ENCODE measurements around the gene CFAP299. TPM values are rescaled to one million over a fixed set of nuclear protein-coding genes. Genes with fewer than 3 reads are reported as not detected.

Gene CFAP299
- total RNA-seq, 2 experiments from 2014 or later: 0.63 to 3.7 TPM

DNA sequence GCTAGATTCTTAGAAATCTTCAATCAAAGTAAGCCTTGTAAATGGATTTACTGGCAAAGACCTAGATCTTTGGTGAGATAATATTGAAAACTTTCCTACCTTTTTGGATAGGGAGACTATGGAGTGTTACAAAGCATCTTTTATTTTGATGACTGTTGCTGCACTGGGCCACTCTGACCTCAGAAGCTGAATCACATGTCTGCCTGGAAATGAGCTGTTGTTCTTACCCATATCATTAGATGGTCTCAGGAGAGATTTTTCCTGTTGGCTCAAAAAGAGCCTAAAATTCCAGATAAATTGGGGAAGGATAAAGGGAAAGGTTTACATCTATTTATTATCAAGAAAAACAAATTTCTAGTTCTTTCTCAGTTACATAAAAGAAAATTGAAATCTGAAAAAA, 567.5 kb downstream of the CFAP299 start:
- H2AFZ ChIP-seq (ENCODE audit: low read length): no peak overlapping the region
- CTCF ChIA-PET (ENCODE audit: unreplicated experiment): no interaction called here

DNA sequence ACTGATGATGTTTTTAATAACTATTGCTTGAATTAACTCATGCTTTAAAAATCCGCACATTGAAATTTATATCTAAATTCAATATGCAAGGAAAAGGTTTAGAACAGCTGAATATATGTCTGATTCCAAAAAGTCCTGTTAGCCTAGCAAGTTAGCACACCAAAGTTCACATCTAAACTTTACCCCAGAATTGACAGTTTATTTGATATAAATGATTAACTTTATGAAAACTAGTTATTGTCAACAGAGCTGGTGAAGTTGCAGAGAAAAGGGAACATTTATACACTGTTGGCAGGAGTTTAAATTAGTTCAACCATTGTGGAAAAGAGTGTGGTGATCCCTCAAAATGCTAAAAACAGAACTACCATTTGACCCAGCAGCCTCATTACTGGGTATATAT, 574.4 kb downstream of the CFAP299 start:
- CTCF ChIA-PET (ENCODE audit: unreplicated experiment): no interaction called here
- Histone ChIP-seq H3K79me2 (ENCODE audit: insufficient read depth, low read depth, low read length) (no peaks in the 10 kb centered on the region), H3K27ac (ENCODE audit: low read depth, low read length, poor library complexity, severe bottlenecking) (no peak overlapping the region), H3K4me1 (ENCODE audit: insufficient read depth, low read length, poor library complexity, severe bottlenecking) (peaks cover 7% of the 10 kb centered on the region), H3K36me3 (ENCODE audit: insufficient read depth, low read length) (peaks cover 42% of the 10 kb centered on the region; the same call in 1 of the 2 replicates), H3K9me2 (ENCODE audit: insufficient read depth, low read length) (no peaks in the 10 kb centered on the region), H2AFZ (ENCODE audit: low read length) (no peak overlapping the region), H3K9me3 (ENCODE audit: low read length) (peaks cover 55% of the 10 kb centered on the region), H3K4me3 (ENCODE audit: low read depth, low read length, poor library complexity, severe bottlenecking) (no peak overlapping the region), H4K20me1 (ENCODE audit: insufficient read depth, low read length) (no peaks in the 10 kb centered on the region), H3K4me2 (ENCODE audit: low read length) (no peak overlapping the region)
- no TSS peak for BruUV-seq (replicated peaks)
- intact Hi-C loops (cut with micrococcal nuclease; ENCODE audit: unreplicated experiment): no loop called here
- TF ChIP-seq EZH2phosphoT487 (IDR thresholded peaks at IDR 0.05; ENCODE audit: borderline replicate concordance, low read depth, low read length): no peak
- TF ChIP-seq, protein P1, sequence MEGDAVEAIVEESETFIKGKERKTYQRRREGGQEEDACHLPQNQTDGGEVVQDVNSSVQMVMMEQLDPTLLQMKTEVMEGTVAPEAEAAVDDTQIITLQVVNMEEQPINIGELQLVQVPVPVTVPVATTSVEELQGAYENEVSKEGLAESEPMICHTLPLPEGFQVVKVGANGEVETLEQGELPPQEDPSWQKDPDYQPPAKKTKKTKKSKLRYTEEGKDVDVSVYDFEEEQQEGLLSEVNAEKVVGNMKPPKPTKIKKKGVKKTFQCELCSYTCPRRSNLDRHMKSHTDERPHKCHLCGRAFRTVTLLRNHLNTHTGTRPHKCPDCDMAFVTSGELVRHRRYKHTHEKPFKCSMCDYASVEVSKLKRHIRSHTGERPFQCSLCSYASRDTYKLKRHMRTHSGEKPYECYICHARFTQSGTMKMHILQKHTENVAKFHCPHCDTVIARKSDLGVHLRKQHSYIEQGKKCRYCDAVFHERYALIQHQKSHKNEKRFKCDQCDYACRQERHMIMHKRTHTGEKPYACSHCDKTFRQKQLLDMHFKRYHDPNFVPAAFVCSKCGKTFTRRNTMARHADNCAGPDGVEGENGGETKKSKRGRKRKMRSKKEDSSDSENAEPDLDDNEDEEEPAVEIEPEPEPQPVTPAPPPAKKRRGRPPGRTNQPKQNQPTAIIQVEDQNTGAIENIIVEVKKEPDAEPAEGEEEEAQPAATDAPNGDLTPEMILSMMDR (conservative IDR thresholded peaks at IDR 0.05; ENCODE audit: low read length): no peak
- DNase-seq (ENCODE audit: low spot score): no peak
- POLR2A ChIA-PET: interaction anchor here (0.7 to 1.7 kb wide), 5 partner anchors 10 to 720 kb away, joined by 3 to 6 read pairs (median 4); no protein-coding TSS in a partner anchor

More for the DNA sequence above, 567.5 kb downstream of the CFAP299 start:
- no peaks in the 10 kb centered on the region for H4K20me1 ChIP-seq (ENCODE audit: insufficient read depth, low read length)
- H3K79me2 ChIP-seq (ENCODE audit: insufficient read depth, low read depth, low read length): no peaks in the 10 kb centered on the region
- BruUV-seq (replicated peaks): no TSS peak
- intact Hi-C loops (cut with micrococcal nuclease; ENCODE audit: unreplicated experiment): no loop called here
- POLR2A ChIA-PET: interaction anchor here (1.0 kb wide), 1 partner anchor 11 kb away, joined by 4 read pairs; no protein-coding TSS in a partner anchor
- H3K27ac ChIP-seq (ENCODE audit: low read depth, low read length, poor library complexity, severe bottlenecking): no peak overlapping the region
- peaks cover 12% of the 10 kb centered on the region for H3K4me1 ChIP-seq (ENCODE audit: insufficient read depth, low read length, poor library complexity, severe bottlenecking)
- peaks cover 50% of the 10 kb centered on the region for H3K36me3 ChIP-seq (ENCODE audit: insufficient read depth, low read length)
- DNase-seq (ENCODE audit: low spot score): no peak
- no peak overlapping the region for H3K4me3 ChIP-seq (ENCODE audit: low read depth, low read length, poor library complexity, severe bottlenecking)
- peaks cover 66% of the 10 kb centered on the region for H3K9me3 ChIP-seq (ENCODE audit: low read length)
- no peaks in the 10 kb centered on the region for H3K9me2 ChIP-seq (ENCODE audit: insufficient read depth, low read length)
- no peak overlapping the region for H3K4me2 ChIP-seq (ENCODE audit: low read length)
- no peak for TF ChIP-seq EZH2phosphoT487 (IDR thresholded peaks at IDR 0.05; ENCODE audit: borderline replicate concordance, low read depth, low read length)
- TF ChIP-seq, protein P1 (conservative IDR thresholded peaks at IDR 0.05; ENCODE audit: low read length): no peak

DNA sequence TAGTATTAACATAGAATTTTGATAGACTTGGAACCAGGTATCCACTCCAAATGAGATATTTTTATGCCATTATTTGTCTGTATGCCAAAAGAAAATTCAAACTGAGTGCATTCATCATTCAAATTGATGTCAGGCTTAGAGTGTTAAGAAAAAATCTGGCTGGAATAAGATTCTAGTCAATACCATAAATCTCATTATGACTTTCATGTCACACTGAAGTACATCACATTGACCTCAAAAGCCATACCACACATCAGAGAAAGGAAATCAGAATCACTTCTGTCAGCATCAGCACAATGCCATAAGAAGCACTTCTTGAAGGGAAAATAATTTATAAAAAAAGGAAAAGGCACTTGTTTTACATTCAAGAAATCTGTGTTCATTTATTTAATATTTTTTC, 575.9 kb downstream of the CFAP299 start:
- H3K79me2 ChIP-seq (ENCODE audit: insufficient read depth, low read depth, low read length): no peaks in the 10 kb centered on the region
- no peak overlapping the region for H3K27ac ChIP-seq (ENCODE audit: low read depth, low read length, poor library complexity, severe bottlenecking)
- peaks cover 7% of the 10 kb centered on the region for H3K4me1 ChIP-seq (ENCODE audit: insufficient read depth, low read length, poor library complexity, severe bottlenecking)
- peaks cover 40% of the 10 kb centered on the region for H3K9me3 ChIP-seq (ENCODE audit: low read length)
- DNase-seq (ENCODE audit: low spot score): no peak
- H3K4me2 ChIP-seq (ENCODE audit: low read length): no peak overlapping the region
- H2AFZ ChIP-seq (ENCODE audit: low read length): no peak overlapping the region
- H3K36me3 ChIP-seq (ENCODE audit: insufficient read depth, low read length): peaks cover 26% of the 10 kb centered on the region; the same call in 1 of the 2 replicates
- intact Hi-C loops (cut with micrococcal nuclease; ENCODE audit: unreplicated experiment): no loop called here
- POLR2A ChIA-PET: interaction anchor here (1.4 kb wide), 1 partner anchor 14 kb away, joined by 5 read pairs; no protein-coding TSS in a partner anchor
- H3K9me2 ChIP-seq (ENCODE audit: insufficient read depth, low read length): no peaks in the 10 kb centered on the region
- H4K20me1 ChIP-seq (ENCODE audit: insufficient read depth, low read length): no peaks in the 10 kb centered on the region
- CTCF ChIA-PET (ENCODE audit: unreplicated experiment): no interaction called here
- H3K4me3 ChIP-seq (ENCODE audit: low read depth, low read length, poor library complexity, severe bottlenecking): no peak overlapping the region
- no TSS peak for BruUV-seq (replicated peaks)
- no peak for TF ChIP-seq EZH2phosphoT487 (IDR thresholded peaks at IDR 0.05; ENCODE audit: borderline replicate concordance, low read depth, low read length)
- TF ChIP-seq, protein P1 (conservative IDR thresholded peaks at IDR 0.05; ENCODE audit: low read length): no peak
